Esophagus muscularis mucosa (tissue), 4 donors: Measurements from ENCODE around the gene GID4.

Experiments used
- EP300 ChIP-seq: sonication (generic); formaldehyde crosslinking; IDR thresholded peaks from one replicate; pipeline ENCODE4 v1.6.1; 2017; ENCODE audit warnings: antibody characterized with exemption
- POLR2A ChIP-seq: fragments of 450-650 bp; IDR thresholded peaks from one replicate; pipeline ENCODE4 v1.6.1; 2017; ENCODE audit warnings: antibody characterized with exemption, moderate library complexity, mild to moderate bottlenecking, low read depth
- POLR2AphosphoS5 ChIP-seq, 2 donors: sonication (generic); formaldehyde crosslinking; IDR thresholded peaks; one replicate each; pipeline ENCODE4 v1.6.1; 2017; ENCODE audit warnings: antibody characterized with exemption in 2 of 2
- TF ChIP-seq, protein P1 (sequence below), 3 experiments: fragments of 200-600 bp in 2 of 3; fragments of 450-650 bp in 1 of 3; sonication (generic) in 2 of 3; IDR thresholded peaks; one replicate each; pipeline ENCODE4 v1.5.1; 2017 to 2019; ENCODE audit warnings: antibody characterized with exemption in 3 of 3, mild to moderate bottlenecking in 2 of 3, moderate library complexity in 1 of 3

DNA sequence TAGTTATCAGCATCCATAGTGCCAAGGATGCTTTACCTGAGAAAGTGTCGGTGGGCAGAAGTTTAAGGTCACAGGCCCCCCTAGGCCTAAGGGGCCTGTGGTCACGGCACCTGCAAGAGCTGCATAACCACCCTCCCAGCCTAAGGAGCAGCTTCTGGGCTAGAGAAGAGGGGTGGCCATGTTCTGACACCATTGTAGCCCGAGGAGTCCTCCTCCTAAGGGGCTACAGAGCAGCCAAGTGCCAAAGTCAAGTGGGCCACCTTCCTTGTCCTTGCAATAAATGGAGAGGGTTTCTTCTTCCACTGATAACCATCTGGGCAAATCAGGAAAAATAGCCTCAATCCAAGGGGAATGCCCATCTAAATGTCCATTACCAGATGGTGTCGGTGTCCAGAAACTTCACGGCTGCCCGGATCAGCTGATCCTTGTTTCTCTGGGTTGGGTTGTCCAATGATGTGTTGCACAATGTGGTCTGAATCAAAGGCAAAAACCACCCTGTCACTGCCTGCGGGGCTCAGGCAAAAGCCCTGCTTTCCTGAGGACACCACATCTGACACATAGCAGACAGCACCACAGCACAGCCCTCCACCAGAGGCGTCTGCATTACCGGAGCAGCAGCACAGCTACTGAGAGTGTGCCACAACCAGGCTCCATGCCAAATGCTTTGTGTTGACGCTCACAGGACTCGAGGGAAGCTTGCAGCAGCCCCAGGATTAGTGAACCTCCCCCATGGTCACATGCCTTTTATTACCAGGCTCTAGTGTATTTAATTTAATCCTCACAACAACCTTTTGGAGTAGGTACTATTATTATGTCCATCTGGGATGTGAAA is 13.0 kb upstream of the GID4 start:
- no peak for TF ChIP-seq POLR2A
- TF ChIP-seq, protein P1, sequence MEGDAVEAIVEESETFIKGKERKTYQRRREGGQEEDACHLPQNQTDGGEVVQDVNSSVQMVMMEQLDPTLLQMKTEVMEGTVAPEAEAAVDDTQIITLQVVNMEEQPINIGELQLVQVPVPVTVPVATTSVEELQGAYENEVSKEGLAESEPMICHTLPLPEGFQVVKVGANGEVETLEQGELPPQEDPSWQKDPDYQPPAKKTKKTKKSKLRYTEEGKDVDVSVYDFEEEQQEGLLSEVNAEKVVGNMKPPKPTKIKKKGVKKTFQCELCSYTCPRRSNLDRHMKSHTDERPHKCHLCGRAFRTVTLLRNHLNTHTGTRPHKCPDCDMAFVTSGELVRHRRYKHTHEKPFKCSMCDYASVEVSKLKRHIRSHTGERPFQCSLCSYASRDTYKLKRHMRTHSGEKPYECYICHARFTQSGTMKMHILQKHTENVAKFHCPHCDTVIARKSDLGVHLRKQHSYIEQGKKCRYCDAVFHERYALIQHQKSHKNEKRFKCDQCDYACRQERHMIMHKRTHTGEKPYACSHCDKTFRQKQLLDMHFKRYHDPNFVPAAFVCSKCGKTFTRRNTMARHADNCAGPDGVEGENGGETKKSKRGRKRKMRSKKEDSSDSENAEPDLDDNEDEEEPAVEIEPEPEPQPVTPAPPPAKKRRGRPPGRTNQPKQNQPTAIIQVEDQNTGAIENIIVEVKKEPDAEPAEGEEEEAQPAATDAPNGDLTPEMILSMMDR (IDR thresholded peaks at IDR 0.05): no peak
- no peak for TF ChIP-seq EP300
- no peak for TF ChIP-seq POLR2AphosphoS5 (IDR thresholded peaks at IDR 0.05)
